ENCODE results near the gene MPST. TPM values are rescaled to one million over a fixed set of nuclear protein-coding genes. Genes with fewer than 3 reads are reported as not detected.

The MPST gene
- total RNA-seq, 6 experiments from 2014 or later, result 24.9 to 35.5 (median 27.5) TPM

DNA sequence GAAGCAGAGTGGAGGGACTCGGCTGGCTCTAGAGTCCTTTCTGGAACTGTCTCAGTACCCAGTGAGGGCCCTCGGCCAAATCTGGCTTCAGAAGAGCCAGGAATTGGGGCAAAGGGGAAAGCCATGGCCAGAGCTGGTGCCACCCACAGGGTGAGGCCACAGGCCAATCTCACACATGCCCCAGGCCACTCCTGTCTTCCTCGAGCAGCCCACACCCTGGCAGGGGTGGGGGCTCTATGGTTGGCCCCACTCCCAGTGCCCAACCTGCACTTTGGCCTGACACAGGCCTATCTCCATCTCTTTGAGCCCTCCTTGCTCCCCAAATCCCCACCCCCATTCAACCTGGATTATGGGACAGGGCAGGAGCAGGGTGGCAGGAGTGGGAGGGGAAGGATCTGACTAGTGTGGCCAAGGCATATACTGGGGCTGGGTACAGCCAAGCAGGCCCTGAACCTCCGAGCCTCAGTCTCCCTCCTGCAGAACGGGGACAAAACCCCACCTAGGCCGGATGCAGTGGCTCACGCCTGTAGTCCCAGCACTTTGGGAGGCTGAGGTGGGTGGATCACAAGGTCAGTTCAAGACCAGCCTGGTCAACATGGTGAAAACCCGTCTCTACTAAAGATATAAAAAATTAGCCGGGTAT, 7.2 kb upstream of the MPST start:
- no peak overlapping the region for H3K4me3 Mint-ChIP-seq
- H3K9me3 Mint-ChIP-seq, result no peaks in the 10 kb centered on the region
- TF ChIP-seq, protein P1, sequence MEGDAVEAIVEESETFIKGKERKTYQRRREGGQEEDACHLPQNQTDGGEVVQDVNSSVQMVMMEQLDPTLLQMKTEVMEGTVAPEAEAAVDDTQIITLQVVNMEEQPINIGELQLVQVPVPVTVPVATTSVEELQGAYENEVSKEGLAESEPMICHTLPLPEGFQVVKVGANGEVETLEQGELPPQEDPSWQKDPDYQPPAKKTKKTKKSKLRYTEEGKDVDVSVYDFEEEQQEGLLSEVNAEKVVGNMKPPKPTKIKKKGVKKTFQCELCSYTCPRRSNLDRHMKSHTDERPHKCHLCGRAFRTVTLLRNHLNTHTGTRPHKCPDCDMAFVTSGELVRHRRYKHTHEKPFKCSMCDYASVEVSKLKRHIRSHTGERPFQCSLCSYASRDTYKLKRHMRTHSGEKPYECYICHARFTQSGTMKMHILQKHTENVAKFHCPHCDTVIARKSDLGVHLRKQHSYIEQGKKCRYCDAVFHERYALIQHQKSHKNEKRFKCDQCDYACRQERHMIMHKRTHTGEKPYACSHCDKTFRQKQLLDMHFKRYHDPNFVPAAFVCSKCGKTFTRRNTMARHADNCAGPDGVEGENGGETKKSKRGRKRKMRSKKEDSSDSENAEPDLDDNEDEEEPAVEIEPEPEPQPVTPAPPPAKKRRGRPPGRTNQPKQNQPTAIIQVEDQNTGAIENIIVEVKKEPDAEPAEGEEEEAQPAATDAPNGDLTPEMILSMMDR (IDR thresholded peaks at IDR 0.05), result no peak
- no peaks in the 10 kb centered on the region for H3K4me1 Mint-ChIP-seq (ENCODE audit: low read depth)
- peaks cover 6% of the 10 kb centered on the region for H3K27me3 Mint-ChIP-seq (ENCODE audit: insufficient read depth)
- DNase-seq, result no peak
- H3K27ac Mint-ChIP-seq, result no peak overlapping the region
- no peaks in the 10 kb centered on the region for H3K36me3 Mint-ChIP-seq (ENCODE audit: low read depth)

DNA sequence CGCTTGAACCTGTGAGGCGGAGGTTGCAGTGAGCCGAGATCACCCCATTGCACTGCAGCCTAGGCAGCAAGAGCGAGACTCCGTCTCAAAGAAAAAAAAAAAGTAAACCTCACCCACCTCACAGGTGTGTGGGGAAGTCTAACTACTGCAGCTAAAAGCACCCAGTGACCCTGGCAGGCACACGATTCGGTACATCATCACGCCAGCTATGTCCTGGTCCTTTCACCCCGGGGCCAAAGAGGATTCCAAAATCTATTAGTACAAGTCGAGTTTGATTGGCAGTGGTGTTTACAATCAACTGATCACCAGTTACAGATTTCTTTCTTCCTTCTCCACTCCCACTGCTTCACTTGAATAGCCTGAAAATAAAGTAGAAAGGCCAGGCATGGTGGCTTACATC, 6.6 kb upstream of the MPST start:
- no peak for DNase-seq
- H3K27ac Mint-ChIP-seq, result no peak overlapping the region
- no peak overlapping the region for H3K4me3 Mint-ChIP-seq
- H3K36me3 Mint-ChIP-seq (ENCODE audit: low read depth), result no peaks in the 10 kb centered on the region
- no peaks in the 10 kb centered on the region for H3K9me3 Mint-ChIP-seq
- H3K4me1 Mint-ChIP-seq (ENCODE audit: low read depth), result no peaks in the 10 kb centered on the region
- TF ChIP-seq, protein P1 (IDR thresholded peaks at IDR 0.05), result no peak
- peaks cover 5% of the 10 kb centered on the region for H3K27me3 Mint-ChIP-seq (ENCODE audit: insufficient read depth)

DNA sequence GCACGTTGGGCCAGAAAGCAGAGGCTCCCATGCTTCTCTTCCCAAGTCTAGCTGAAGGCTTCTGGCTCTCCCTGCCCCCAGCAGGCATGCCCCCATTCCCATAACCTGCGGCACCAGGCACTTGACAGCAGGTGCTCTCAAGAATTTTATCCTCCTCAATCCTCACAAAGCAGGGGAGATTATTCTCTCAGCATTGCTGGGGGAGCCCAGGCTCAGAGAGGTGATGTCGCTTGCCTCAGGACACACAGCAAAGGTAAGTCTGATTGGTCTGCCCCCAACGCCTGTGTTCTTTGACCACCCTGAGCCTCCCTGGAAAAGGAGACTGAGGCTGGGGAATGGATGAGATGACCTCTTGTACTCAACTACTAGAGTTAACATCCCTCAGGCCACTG, 5.1 kb upstream of the MPST start:
- H3K4me3 Mint-ChIP-seq, result no peak overlapping the region
- H3K27me3 Mint-ChIP-seq (ENCODE audit: insufficient read depth), result peaks cover under 1% of the 10 kb centered on the region
- TF ChIP-seq, protein P1 (IDR thresholded peaks at IDR 0.05), result no peak
- no peaks in the 10 kb centered on the region for H3K9me3 Mint-ChIP-seq
- no peaks in the 10 kb centered on the region for H3K36me3 Mint-ChIP-seq (ENCODE audit: low read depth)
- no peaks in the 10 kb centered on the region for H3K4me1 Mint-ChIP-seq (ENCODE audit: low read depth)
- no peak overlapping the region for H3K27ac Mint-ChIP-seq
- DNase-seq, result no peak

DNA sequence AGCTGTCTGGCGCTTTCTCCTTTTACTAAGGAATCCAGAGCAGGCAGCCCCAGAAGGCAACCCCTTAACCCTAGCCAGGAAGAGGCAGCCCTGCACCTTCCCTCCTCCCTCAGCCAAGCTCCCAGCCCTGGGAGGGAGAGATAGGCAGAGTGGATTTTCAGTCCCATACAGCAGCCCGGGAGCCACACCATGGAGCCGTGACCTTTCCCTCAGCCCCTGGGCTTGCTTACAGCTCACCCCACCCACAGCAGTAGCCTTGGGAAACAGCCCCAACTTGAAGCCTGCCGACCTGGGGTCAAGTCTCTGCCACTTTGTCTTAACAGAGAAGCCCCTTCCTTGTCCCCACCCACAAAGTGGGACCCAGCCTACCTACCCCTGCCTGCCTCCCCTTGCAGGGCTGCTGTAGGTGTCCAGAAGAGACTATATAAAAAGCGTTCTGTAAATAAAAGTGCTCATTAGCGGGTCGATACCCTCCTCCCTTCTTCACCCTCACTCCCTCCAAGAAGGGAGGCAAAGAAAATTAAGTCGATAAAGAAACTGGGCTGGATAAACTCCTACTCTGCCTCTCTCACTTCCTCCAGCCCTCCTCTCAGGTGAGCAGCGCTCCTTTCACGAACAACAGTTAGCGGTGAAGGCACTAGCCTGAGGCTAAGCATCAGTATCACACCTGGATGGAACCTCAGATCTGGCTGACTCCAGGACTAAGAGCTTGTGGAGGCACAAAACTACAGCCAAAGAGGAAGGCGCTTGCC, 4.5 kb upstream of the MPST start:
- Mint-ChIP-seq H3K27ac (no peak overlapping the region), H3K4me1 (ENCODE audit: low read depth) (no peaks in the 10 kb centered on the region; the same call in 1 of the 2 replicates), H3K27me3 (ENCODE audit: insufficient read depth) (no peaks in the 10 kb centered on the region; the same call in none of the 2 replicates), H3K9me3 (no peaks in the 10 kb centered on the region), H3K4me3 (no peak overlapping the region), H3K36me3 (ENCODE audit: low read depth) (no peaks in the 10 kb centered on the region)
- TF ChIP-seq, protein P1 (IDR thresholded peaks at IDR 0.05), result no peak
- no peak for DNase-seq

DNA sequence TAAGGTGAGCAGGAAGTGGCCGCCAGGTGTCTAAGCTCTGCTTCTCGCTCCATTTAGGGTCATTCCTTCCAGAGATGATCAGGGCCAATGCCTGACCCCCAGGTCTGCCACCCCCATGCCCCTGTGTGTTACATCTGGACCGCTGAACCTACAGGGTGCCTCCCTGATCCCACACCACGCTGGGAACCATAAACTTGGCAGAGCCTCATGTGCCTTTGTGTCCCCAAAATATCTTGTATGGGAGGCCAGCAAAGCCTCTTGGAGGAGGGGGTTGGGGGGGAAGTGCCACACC, 4.0 kb upstream of the MPST start:
- Mint-ChIP-seq H3K36me3 (ENCODE audit: low read depth) (no peaks in the 10 kb centered on the region), H3K27ac (no peak overlapping the region), H3K27me3 (ENCODE audit: insufficient read depth) (no peaks in the 10 kb centered on the region; the same call in none of the 2 replicates), H3K4me3 (no peak overlapping the region), H3K9me3 (no peaks in the 10 kb centered on the region), H3K4me1 (ENCODE audit: low read depth) (peaks cover 4% of the 10 kb centered on the region)
- DNase-seq, result no peak
- TF ChIP-seq, protein P1 (IDR thresholded peaks at IDR 0.05), result no peak

Data from HFFc6 (cell line).